Measurements from ENCODE around the gene TJP1. TPM values are rescaled to one million over a fixed set of nuclear protein-coding genes. Genes with fewer than 3 reads are reported as not detected.
"Not testable (repeated sequence)": the region's sequence is repeated elsewhere in the genome, so short reads cannot be mapped to it uniquely, and the experiment has no call there.

TJP1 gene
- total RNA-seq, 1 experiment from 2014 or later: 49.1 TPM

- no peaks in the 10 kb centered on the region for H3K9me3 ChIP-seq
- H3K4me3 ChIP-seq: peak overlapping the region; percentile 47
- H3K27me3 ChIP-seq: no peaks in the 10 kb centered on the region
- H3K36me3 ChIP-seq: no peaks in the 10 kb centered on the region
- DNase-seq: peak; percentile 83
Measured at GRCh38 chr15:29674661-29675533, 147.4 kb downstream of the TJP1 start.

- no peaks in the 10 kb centered on the region for H3K36me3 ChIP-seq
- peaks cover 5% of the 10 kb centered on the region for H3K9me3 ChIP-seq
- no peaks in the 10 kb centered on the region for H3K27me3 ChIP-seq
- DNase-seq: no peak
- no peak overlapping the region for H3K4me3 ChIP-seq
Measured at GRCh38 chr15:29672923-29673809, 149.1 kb downstream of the TJP1 start.

GRCh38 chr15:29672446-29672845 lies 149.8 kb downstream of the TJP1 start:
- Histone ChIP-seq H3K36me3 (no peaks in the 10 kb centered on the region), H3K4me3 (no peak overlapping the region), H3K27me3 (no peaks in the 10 kb centered on the region), H3K9me3 (peaks cover 6% of the 10 kb centered on the region)
- DNase-seq: no peak

- not testable (repeated sequence) for H3K36me3 ChIP-seq, H3K9me3 ChIP-seq, H3K27me3 ChIP-seq, H3K4me3 ChIP-seq
- DNase-seq: peak; percentile 83
Measured at GRCh38 chr15:29672046-29672445, 150.2 kb downstream of the TJP1 start.

- H3K36me3 ChIP-seq: no peaks in the 10 kb centered on the region
- no peaks in the 10 kb centered on the region for H3K27me3 ChIP-seq
- H3K4me3 ChIP-seq: peak overlapping the region; percentile 11; the same call in 1 of the 2 replicates
- H3K9me3 ChIP-seq: peaks cover 6% of the 10 kb centered on the region
- peak; percentile 91 for DNase-seq
Measured at GRCh38 chr15:29670998-29671981, 151.0 kb downstream of the TJP1 start.

- H3K9me3 ChIP-seq: peaks cover 6% of the 10 kb centered on the region
- no peaks in the 10 kb centered on the region for H3K27me3 ChIP-seq
- no peaks in the 10 kb centered on the region for H3K36me3 ChIP-seq
- DNase-seq: no peak
- no peak overlapping the region for H3K4me3 ChIP-seq
Measured at GRCh38 chr15:29670266-29670665, 152.0 kb downstream of the TJP1 start.

- Histone ChIP-seq H3K27me3 (no peaks in the 10 kb centered on the region), H3K36me3 (no peaks in the 10 kb centered on the region), H3K4me3 (no peak overlapping the region), H3K9me3 (peaks cover 6% of the 10 kb centered on the region)
- DNase-seq: no peak
Measured at GRCh38 chr15:29669823-29670222, 152.4 kb downstream of the TJP1 start.

- peak; percentile 34 for DNase-seq
- Histone ChIP-seq H3K36me3 (no peaks in the 10 kb centered on the region), H3K9me3 (peaks cover 6% of the 10 kb centered on the region), H3K4me3 (no peak overlapping the region), H3K27me3 (no peaks in the 10 kb centered on the region)
Measured at GRCh38 chr15:29668120-29668602, 154.1 kb downstream of the TJP1 start.

GRCh38 chr15:29666241-29666640 lies 156.0 kb downstream of the TJP1 start:
- Histone ChIP-seq H3K9me3 (peaks cover 6% of the 10 kb centered on the region), H3K27me3 (no peaks in the 10 kb centered on the region), H3K4me3 (no peak overlapping the region), H3K36me3 (no peaks in the 10 kb centered on the region)
- no peak for DNase-seq

- Histone ChIP-seq H3K27me3 (no peaks in the 10 kb centered on the region), H3K9me3 (peaks cover 6% of the 10 kb centered on the region), H3K36me3 (no peaks in the 10 kb centered on the region), H3K4me3 (no peak overlapping the region)
- no peak for DNase-seq
Measured at GRCh38 chr15:29665444-29666003, 156.7 kb downstream of the TJP1 start.

- Histone ChIP-seq H3K27me3 (no peaks in the 10 kb centered on the region), H3K36me3 (no peaks in the 10 kb centered on the region), H3K4me3 (no peak overlapping the region), H3K9me3 (peaks cover 6% of the 10 kb centered on the region)
- DNase-seq: no peak
Measured at GRCh38 chr15:29664406-29664805, 157.9 kb downstream of the TJP1 start.

GRCh38 chr15:29657476-29657817 lies 164.8 kb downstream of the TJP1 start:
- not testable (repeated sequence) for H3K27me3 ChIP-seq, H3K4me3 ChIP-seq, H3K9me3 ChIP-seq, H3K36me3 ChIP-seq, DNase-seq

- Histone ChIP-seq H3K4me3 (peak overlapping the region; percentile 47), H3K36me3 (no peaks in the 10 kb centered on the region; the same call in 1 of the 2 replicates), H3K27me3 (no peaks in the 10 kb centered on the region), H3K9me3 (peaks cover 4% of the 10 kb centered on the region)
- peak; percentile 86 for DNase-seq
Measured at GRCh38 chr15:29656636-29657475, 165.4 kb downstream of the TJP1 start.

GRCh38 chr15:29652595-29652994 lies 169.7 kb downstream of the TJP1 start:
- Histone ChIP-seq H3K9me3 (peaks cover 1% of the 10 kb centered on the region), H3K27me3 (no peaks in the 10 kb centered on the region), H3K36me3 (no peaks in the 10 kb centered on the region; the same call in 1 of the 2 replicates), H3K4me3 (no peak overlapping the region)
- DNase-seq: no peak
